RWPE2 (cell line): ENCODE measurements around the gene DENND1C.

Experiments
- ATAC-seq: fragments of 200-7000 bp; cut with Tn5 transposase; 3 replicates; pipeline ENCODE4 v1.9.1; 2021; ENCODE audit warnings: low read depth
- DNase-seq: peaks from one replicate; pipeline ENCODE4 v3.0.0-alpha.2; 2020; ENCODE audit warnings: low spot score
- H3K27ac ChIP-seq: fragments of 450-650 bp; 2 replicates; pipeline ENCODE4 v1.5.1; 2017; ENCODE audit warnings: mild to moderate bottlenecking; ENCODE audit not compliant: poor library complexity, severe bottlenecking
- H3K27me3 ChIP-seq: fragments of 250-450 bp; sonication (Bioruptor Pico); 2 replicates; pipeline ENCODE4 v1.5.1; 2021; ENCODE audit warnings: mild to moderate bottlenecking, moderate library complexity; ENCODE audit not compliant: insufficient read depth, poor library complexity, severe bottlenecking
- H3K36me3 ChIP-seq: fragments of 250-450 bp; sonication (Bioruptor Pico); 2 replicates; pipeline ENCODE4 v1.5.1; 2020; ENCODE audit warnings: low read depth, mild to moderate bottlenecking, moderate library complexity
- H3K4me1 ChIP-seq: fragments of 250-450 bp; sonication (Bioruptor Pico); 2 replicates; pipeline ENCODE4 v1.5.1; 2021; ENCODE audit warnings: mild to moderate bottlenecking, moderate library complexity; ENCODE audit not compliant: insufficient read depth, poor library complexity, severe bottlenecking
- H3K4me3 ChIP-seq: fragments of 250-450 bp; sonication (Bioruptor Pico); 2 replicates; pipeline ENCODE4 v1.5.1; 2021; ENCODE audit warnings: mild to moderate bottlenecking, moderate library complexity; ENCODE audit not compliant: severe bottlenecking
- H3K9me3 ChIP-seq: fragments of 250-450 bp; sonication (Bioruptor Pico); 2 replicates; pipeline ENCODE4 v1.5.1; 2021; ENCODE audit warnings: mild to moderate bottlenecking, moderate library complexity; ENCODE audit not compliant: severe bottlenecking
- CTCF ChIP-seq: fragments of 450-650 bp; IDR thresholded peaks from one replicate; pipeline ENCODE4 v1.5.1; 2017; ENCODE audit warnings: mild to moderate bottlenecking, moderate library complexity; ENCODE audit not compliant: poor library complexity, severe bottlenecking

Gene DENND1C

DNA sequence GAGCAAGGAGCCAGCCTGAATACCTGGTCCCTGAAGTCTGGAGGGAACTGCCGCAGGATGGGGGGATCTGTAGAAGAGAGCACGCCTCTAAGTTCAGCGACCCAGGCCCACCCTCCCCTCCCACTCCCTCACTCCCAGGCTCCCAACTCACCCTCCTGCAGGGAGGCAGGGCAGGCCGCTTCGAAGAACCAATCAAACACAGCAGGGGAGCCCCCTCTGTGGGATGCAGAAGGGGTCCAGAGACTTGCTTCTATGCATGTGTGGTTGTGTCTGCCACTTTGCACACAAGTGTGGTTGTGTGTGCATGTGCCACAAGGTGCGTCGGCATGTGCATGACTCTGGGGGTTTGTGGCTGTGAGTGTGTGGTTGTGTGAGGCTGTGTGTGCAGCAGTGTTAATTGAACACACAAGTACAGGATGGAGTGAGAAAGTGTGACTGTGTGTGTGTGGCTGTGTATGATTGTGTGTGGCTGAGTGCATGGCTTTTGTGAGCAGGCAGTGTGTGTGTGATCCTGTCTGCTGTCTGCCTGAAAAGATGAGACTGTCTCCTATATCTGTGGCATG, 1.7 kb downstream of the DENND1C start:
- Histone ChIP-seq H3K27ac (no peak overlapping the region), H3K27me3 (no peaks in the 10 kb centered on the region), H3K4me3 (no peak overlapping the region), H3K4me1 (no peaks in the 10 kb centered on the region), H3K9me3 (no peaks in the 10 kb centered on the region), H3K36me3 (no peaks in the 10 kb centered on the region)
- ATAC-seq = no peak
- TF ChIP-seq CTCF = no peak
- DNase-seq = no peak

GRCh38 chr19:6478815-6479214, 2.8 kb downstream of the DENND1C start:
- ATAC-seq (no peak), DNase-seq (no peak)
- no peak for TF ChIP-seq CTCF
- Histone ChIP-seq H3K36me3 (no peaks in the 10 kb centered on the region), H3K4me1 (no peaks in the 10 kb centered on the region), H3K4me3 (no peak overlapping the region), H3K27ac (no peak overlapping the region), H3K9me3 (no peaks in the 10 kb centered on the region), H3K27me3 (no peaks in the 10 kb centered on the region)

DNA sequence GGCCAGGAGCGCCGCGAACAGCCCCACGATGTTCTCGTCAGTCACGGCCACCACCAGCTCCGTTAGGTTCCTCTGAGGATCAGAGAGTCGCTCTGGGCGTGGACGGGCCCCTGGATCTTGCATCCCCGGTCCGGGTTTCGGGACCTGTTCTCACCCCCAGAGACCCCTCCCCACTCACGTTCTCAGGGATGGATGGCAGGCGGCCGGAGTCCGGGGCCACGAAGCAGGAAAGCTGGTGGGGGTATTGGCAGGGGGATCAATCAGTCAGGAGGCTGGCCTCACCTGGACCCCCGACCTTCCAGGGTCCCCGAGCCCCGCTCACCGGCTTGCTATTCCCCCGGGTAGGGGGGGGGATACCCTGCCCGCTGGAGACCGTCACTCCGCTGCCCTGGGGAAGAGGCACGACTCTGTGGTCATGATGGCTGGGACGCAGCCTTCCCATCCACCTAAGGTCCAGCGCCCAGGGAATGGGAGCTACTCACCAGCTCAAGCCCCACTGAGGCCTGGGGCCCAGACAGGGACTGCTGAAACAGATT, 4.6 kb downstream of the DENND1C start:
- no peak for TF ChIP-seq CTCF
- ATAC-seq (no peak), DNase-seq (no peak)
- Histone ChIP-seq H3K4me3 (peak overlapping the region; percentile 25), H3K4me1 (no peaks in the 10 kb centered on the region), H3K27me3 (no peaks in the 10 kb centered on the region), H3K9me3 (no peaks in the 10 kb centered on the region), H3K27ac (no peak overlapping the region), H3K36me3 (no peaks in the 10 kb centered on the region)

DNA sequence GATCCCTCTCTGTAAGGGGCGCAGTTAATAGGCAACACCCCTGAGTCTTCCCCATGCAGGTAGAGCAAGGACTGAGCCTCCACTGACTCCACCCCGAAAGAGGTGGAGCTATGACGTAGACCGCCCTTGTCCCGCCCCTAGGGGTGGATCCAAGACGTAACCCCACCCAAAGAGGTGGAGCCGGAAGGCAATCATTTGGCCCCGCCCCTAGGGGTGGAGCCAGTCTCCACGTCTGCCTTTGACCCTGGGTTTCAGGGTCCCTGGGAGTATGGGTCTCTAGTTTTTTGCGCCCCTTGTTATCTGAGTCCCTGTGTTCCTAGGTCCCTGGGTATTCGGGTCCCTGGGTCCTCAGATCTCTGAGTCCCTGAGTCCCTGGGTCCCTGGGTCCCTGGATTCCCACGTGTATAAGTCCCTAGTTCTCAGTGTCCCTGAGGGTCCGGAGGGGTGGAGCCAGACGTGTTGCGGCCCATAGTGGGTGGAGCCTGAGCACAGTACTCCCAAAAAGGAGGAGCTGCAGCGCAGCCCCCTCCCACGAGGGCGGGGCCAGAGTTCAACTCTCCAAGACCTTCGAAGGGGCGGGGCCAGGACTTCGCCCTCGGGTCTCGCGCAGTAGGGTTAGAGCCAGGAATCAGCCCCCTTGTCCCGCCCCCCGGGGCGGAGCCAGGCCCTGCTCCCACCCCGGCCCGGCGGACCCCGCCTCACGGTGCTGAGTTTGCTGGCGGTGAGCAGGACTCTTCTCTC, 5.3 kb downstream of the DENND1C start:
- no peak overlapping the region for H3K27ac ChIP-seq
- no peaks in the 10 kb centered on the region for H3K4me1 ChIP-seq
- H3K36me3 ChIP-seq = no peaks in the 10 kb centered on the region
- no peaks in the 10 kb centered on the region for H3K9me3 ChIP-seq
- DNase-seq = peak; percentile 92
- peak; percentile 79 for ATAC-seq
- peak overlapping the region; percentile 25 for H3K4me3 ChIP-seq
- no peaks in the 10 kb centered on the region for H3K27me3 ChIP-seq
- no peak for TF ChIP-seq CTCF
